Globus pallidus (tissue), 1 donor: ENCODE measurements around the gene PATJ.

Experiments
- DNase-seq: peaks from one replicate; pipeline ENCODE4 v3.0.0-alpha.2; 2015; ENCODE audit warnings: low spot score

The PATJ gene

DNA sequence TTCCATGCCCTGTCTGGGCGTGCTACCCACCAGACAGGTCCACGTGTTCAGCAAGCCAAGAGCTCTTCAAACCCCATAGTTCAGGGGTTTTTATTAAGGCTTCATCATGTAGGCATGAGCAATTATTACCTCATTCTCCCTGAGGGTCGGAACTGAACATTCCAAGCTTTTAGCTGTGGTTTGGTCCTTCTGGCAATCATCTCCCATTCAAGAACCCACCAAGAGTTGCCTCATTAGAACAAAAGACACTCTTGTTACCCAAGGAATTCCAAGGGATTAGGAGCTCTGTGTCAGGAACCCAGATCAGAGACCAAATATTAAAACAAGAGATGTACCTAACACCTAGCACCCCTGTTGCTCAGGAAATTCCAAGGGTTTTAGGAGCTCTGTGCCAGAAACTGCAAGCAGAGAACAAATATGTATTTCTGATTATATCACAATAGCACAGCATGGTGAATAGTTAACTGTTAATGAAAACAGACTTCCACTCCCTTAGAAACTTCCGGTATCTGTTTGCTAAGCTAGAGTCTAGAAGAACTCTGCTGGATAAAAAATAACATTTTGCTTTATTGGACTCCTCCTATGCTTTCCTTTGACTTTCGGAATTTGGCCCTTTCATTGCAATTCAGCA is 251.2 kb downstream of the PATJ start:
- DNase-seq: no peak

DNA sequence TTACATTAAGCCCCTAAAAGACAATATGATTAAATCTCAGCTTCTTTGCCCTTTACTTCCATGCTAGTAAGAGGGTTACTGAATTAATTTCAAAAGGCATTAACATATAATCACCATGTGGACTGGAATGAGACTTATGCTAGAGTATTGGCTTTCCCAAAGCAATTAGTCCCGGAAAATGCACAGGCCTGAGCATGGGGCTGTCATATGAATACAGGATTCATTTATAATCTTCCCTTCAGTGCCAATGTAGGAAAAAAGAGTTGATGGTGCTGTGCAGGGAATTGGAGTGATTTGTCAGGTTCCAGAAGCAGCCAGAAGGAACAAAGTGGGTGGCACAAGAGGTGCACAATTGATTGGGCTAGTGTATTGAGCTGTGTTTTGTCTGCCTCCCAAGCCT is 253.4 kb downstream of the PATJ start:
- DNase-seq: no peak

GRCh38 chr1:61997123-61997522 is 254.8 kb downstream of the PATJ start:
- DNase-seq: no peak

DNA sequence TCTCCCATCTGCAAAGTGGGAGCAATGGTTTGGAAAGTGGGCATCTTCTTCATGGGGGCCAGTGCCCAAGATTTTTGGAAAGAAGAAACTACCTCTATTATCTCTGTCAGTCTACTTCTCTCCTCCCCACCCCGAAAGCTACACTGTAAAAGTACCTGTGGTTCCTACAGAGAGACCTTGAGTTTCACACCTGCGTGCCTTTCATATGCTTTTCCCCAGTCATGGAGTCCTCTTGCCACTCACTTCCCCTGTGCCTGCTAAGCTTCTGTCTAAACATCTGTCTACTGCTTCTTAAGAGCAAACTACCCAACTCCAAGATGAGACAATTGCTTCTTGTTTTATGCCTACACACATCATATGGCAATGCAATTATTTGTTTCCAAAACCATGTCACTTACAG is 261.5 kb downstream of the PATJ start:
- no peak for DNase-seq

DNA sequence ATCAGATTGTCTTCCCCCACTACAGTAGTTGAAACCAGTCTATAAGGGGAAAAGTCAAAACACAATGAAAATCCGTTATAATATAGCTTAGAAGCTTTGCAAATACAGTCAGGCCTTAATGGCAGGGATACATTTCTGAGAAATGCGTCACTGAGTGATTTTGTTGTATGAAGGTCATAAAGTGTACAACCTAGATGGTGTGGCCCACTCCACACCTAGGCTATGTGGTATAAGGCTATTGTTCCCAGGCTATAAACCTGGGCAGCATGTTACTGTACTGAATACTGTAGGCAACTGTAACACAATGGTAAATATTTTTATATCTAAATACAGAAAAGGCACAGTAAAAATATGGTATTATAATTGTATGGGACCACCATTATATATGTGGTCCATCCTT is 264.4 kb downstream of the PATJ start:
- no peak for DNase-seq

- DNase-seq: no peak
These were observed 268.7 kb downstream of the PATJ start for GRCh38 chr1:62011006-62011405.

DNA sequence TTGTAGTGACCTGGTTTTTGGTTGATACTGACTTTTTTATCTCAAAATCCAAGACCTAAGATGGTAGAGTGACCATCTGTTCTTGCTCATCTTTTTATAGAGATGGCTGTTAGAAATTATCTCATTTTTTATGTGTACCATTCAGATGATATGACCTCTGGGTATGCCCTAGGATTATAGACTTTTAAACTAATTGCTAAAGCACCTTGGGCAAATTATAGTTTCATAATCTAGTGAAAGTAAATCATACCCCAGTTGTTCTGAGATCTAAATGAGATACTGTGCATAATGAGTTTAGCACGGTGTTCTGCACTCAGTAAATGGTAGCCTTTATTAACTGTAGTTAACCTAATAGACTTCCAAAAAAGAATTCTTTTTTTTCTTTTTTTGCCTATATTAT is 269.8 kb downstream of the PATJ start:
- DNase-seq: no peak

DNA sequence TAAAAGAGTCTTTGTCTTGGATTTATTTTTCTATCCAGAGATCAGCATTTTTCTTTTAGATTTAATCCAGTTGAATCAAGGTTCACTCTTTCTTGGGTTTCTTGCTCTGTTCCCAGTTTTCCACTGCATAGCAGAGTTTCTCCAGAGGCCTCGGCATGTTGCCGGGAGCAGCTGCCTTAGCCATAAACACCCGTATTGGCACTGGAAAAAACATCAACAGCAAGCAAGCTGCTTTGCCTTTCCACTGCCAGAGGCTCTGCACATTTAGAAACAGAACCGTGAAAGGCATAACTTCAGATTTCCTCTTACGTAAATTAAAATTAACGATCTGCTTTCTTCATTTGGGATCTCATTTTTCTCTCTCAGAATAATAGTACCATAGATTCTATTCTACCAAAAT is 270.6 kb downstream of the PATJ start:
- DNase-seq: peak; percentile 42

DNA sequence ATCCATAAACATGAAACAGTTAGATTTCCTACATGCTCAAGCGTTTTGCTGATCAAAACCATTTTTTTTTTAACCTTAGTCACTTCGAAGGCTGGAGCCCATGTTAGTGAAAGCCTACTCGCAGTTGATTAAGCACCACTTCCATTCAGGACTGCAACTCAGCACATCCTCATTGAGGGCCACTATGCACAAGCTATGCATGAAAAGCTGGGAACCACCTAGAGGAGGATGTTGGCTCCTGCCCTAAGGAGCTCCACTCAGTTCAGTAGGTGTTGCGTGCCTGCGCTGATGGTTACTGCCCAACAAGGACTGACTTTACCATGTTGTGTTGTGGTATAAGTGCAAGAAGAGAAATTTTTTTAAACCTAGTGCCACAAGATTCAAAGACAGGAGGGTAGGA is 271.0 kb downstream of the PATJ start:
- no peak for DNase-seq

GRCh38 chr1:62022382-62022983 is 280.2 kb downstream of the PATJ start:
- DNase-seq: no peak

- no peak for DNase-seq
These were observed 282.4 kb downstream of the PATJ start for GRCh38 chr1:62024690-62025089.

DNA sequence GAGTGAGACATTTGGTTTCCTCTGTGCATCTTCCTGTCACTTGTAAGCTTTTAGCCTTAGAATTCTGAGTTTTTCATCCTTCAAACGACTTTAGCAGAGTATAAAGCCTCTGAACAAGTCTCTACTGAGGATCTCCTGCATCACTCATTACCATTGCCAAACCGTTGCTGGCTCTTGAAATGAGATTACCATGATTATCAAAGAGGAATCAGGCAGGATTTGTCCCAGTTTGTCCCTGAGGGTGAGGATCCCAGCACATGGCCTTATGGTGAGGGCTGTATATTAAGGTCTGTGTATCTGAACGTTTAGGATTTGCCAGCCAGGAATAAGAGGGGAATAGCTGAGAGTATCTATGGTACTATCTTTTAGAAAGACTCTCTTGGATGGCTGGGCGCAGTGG is 282.9 kb downstream of the PATJ start:
- DNase-seq: no peak

DNA sequence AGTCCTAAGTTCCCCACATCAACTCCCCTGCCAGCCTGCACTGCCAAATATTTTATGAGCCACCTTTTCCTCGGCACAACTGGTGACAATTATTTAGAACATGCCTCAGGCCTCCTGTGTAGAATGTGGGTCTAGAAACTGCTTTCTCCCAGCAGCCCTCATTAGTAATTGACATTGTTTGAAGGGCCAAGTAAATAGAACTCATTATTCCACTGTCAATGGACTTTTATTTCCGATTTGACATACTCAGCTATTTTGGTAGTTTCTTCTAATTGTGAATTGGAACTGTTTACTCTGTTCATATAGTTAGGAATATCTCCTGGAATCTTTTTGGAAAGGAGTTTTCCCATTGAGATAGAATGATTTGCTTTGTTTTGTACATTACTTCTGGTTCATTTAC is 283.6 kb downstream of the PATJ start:
- DNase-seq: no peak

DNA sequence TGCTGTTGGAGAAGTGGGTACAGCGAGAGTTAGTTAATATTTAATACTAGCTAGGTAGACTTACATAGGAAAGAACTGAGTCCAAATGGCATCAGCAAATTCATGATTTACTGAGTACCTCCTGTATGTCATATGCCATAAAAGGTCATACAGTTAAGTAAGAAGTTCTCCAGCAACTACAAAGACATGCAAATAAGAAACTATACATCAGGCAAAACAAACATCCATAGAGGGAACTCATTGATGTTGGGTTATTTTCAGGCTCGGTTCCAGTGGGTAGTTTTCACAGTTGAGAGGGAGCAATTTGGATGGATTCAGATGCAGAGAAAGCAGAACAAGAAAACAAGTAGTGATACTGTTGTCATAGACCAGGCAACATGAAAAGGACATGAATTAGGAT is 287.4 kb downstream of the PATJ start:
- no peak for DNase-seq

DNA sequence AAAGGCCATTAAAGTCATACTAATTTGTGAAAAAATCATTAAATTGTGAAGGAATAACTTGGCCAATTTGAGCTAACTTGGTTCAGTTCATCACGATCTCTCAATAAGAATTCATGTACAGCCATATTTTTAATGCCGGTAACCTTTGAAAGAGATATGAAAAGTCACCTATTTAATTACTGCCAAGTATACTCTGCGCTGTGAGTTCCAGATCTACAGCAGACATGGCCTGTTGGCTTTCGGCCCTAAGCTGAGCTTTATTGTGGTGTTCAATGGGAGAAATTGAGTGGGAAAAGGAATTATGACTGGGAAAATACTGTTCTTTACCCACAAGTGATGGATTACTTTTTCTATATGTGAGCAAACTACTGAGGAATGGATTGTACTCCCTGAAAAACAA is 292.5 kb downstream of the PATJ start:
- no peak for DNase-seq

GRCh38 chr1:62037274-62037673 is 295.0 kb downstream of the PATJ start:
- DNase-seq: no peak

- DNase-seq: no peak
These were observed 296.5 kb downstream of the PATJ start for GRCh38 chr1:62038594-62039284.

- DNase-seq: no peak
These were observed 298.2 kb downstream of the PATJ start for GRCh38 chr1:62040450-62040849.

- no peak for DNase-seq
These were observed 298.7 kb downstream of the PATJ start for GRCh38 chr1:62040973-62041372.

GRCh38 chr1:62043154-62043553 is 300.9 kb downstream of the PATJ start:
- DNase-seq: no peak

GRCh38 chr1:62045574-62045973 is 303.3 kb downstream of the PATJ start:
- DNase-seq: no peak

DNA sequence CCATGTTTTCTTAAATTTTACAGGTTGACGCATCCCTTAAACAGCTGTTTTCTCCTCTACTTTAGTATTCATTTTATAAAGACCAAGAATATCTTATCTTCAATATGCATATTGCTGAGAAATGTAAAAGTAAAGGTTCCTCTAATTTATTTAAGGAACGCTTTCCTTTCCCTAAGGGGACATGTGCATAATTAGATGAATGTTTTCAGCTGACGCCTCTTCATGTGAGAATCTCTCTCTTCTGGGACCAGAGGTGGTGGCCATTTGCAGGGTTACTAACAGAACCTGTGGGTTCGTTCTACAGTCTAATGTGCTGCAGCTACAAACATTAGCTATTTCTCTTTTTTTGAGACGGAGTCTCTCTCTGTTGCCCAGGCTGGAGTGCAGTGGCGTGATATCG is 304.6 kb downstream of the PATJ start:
- DNase-seq: no peak

DNA sequence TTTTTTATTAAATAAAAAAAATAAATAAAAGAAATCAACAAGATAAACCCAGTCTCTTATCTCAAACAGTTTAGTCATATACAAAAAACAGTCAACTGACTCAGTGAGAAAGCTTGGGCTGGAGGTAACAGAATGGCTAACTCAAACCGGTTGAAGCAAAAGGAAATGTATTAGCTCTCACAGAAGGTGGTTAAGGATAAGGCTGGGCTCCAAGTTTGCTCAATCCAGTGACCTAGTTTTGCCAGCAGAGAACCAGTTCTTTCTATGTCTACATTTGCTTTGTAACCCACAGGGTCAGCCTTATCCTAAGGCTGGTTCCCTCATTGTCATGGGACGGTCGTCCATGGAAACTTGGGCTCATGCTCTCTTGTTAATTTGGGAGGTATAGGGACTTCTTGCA is 307.9 kb downstream of the PATJ start:
- DNase-seq: no peak

GRCh38 chr1:62052946-62053345 is 310.7 kb downstream of the PATJ start:
- DNase-seq: no peak
